NT2/D1 (cell line): ENCODE measurements around the gene SLC44A5.
"Not testable (repeated sequence)": the region's sequence is repeated elsewhere in the genome, so short reads cannot be mapped to it uniquely, and the experiment has no call there.

Experiments used
- DNase-seq: peaks from one replicate; pipeline ENCODE4 v3.0.0-alpha.2; 2011; ENCODE audit warnings: low read depth, low spot score
- H3K27me3 ChIP-seq: 2 replicates; pipeline ENCODE4 v1.6.0; 2011; ENCODE audit warnings: mild to moderate bottlenecking; ENCODE audit not compliant: insufficient read length, insufficient read depth
- H3K36me3 ChIP-seq: 2 replicates; pipeline ENCODE4 v1.6.1; 2011; ENCODE audit warnings: mild to moderate bottlenecking, low read length, mixed read lengths; ENCODE audit not compliant: insufficient read depth, insufficient read length
- H3K4me1 ChIP-seq: 2 replicates; pipeline ENCODE4 v1.5.1; 2011; ENCODE audit not compliant: insufficient read depth, insufficient read length
- H3K4me3 ChIP-seq: 2 replicates; pipeline ENCODE4 v1.5.1; 2011; ENCODE audit warnings: low read depth; ENCODE audit not compliant: insufficient read length
- H3K9ac ChIP-seq: 2 replicates; pipeline ENCODE4 v1.6.0; 2011; ENCODE audit warnings: low read depth; ENCODE audit not compliant: insufficient read length
- H3K9me3 ChIP-seq: 2 replicates; pipeline ENCODE4 v1.5.1; 2011; ENCODE audit warnings: mild to moderate bottlenecking, low read length; ENCODE audit not compliant: insufficient read depth
- SUZ12 ChIP-seq: IDR thresholded peaks from 2 replicates; pipeline ENCODE4 v1.6.1; 2011; ENCODE audit not compliant: insufficient read length, insufficient read depth; ENCODE audit errors: extremely low read depth
- YY1 ChIP-seq: IDR thresholded peaks from 2 replicates; pipeline ENCODE4 v1.6.1; 2011; ENCODE audit not compliant: insufficient read length, insufficient read depth
- ZNF274 ChIP-seq: IDR thresholded peaks from 2 replicates; pipeline ENCODE4 v1.6.1; 2011; ENCODE audit warnings: mild to moderate bottlenecking, low read depth, low read length

Gene SLC44A5

DNA sequence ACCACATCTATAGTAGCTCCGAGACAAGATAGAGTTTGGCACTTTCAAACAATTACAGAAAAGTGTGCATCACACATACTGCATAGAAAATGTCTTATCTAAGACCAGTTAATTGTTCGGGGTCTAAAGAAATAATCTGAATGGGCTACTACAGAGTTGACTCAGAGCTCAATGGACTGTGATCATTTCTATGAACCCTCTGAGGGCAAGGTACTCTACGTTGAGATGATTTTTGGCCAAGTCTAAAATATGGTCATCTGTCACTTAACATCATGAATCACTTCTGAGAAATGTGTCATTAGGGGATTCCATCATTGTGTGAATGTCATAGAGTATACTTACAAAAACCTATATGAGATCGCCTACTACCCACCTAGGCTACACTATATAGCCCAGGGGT is 123.5 kb downstream of the SLC44A5 start:
- H3K36me3 ChIP-seq, result no peaks in the 10 kb centered on the region
- H3K27me3 ChIP-seq, result no peaks in the 10 kb centered on the region
- TF ChIP-seq SUZ12 (no peak), ZNF274 (no peak), YY1 (no peak)
- peaks cover 15% of the 10 kb centered on the region for H3K9me3 ChIP-seq
- no peaks in the 10 kb centered on the region for H3K4me1 ChIP-seq
- H3K9ac ChIP-seq, result no peak overlapping the region
- H3K4me3 ChIP-seq, result no peak overlapping the region
- DNase-seq, result no peak

DNA sequence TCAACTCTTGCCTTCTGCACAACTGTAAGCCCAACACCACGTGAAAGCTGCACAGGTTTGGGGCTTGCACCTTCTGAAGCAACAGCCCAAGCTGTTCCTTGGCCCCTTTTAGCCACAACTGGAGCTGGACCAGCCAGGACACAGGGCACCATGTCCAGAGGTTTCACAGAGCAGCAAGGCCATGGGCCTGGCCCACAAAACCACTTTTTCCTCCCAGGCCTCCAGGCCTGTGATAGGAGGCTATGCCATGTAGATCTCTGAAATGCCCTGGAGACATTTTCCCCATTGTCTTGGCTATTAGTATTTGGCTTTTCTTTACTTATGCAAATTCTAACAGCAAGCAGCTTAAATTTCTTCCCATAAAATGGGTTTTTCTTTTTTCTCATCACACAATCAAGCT is 126.1 kb downstream of the SLC44A5 start:
- no peaks in the 10 kb centered on the region for H3K4me1 ChIP-seq
- TF ChIP-seq SUZ12 (no peak), ZNF274 (no peak), YY1 (no peak)

DNA sequence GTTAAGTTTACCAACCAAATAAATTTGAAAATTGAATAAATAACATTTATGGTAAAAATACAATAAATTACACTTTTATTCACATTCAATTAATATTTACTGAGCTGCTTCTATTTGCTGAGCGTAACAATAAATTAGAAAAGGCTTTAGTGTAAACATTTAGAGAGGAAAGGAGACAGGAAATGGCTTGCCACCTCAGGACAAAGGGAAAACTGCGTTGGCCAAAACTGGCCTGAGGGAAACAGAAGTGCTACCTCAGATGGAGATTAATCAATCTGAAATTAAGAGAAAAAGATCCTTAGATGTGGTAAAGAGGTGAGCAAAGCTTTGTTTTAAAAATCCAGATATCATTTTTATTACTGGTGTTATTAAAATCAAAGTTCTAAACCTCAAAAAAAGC is 128.0 kb downstream of the SLC44A5 start:
- no peak overlapping the region for H3K4me3 ChIP-seq
- no peak overlapping the region for H3K9ac ChIP-seq
- no peaks in the 10 kb centered on the region for H3K36me3 ChIP-seq
- no peak for DNase-seq
- peaks cover 15% of the 10 kb centered on the region for H3K9me3 ChIP-seq
- H3K4me1 ChIP-seq, result no peaks in the 10 kb centered on the region
- no peaks in the 10 kb centered on the region for H3K27me3 ChIP-seq
- TF ChIP-seq SUZ12, result no peak
- no peak for TF ChIP-seq ZNF274
- no peak for TF ChIP-seq YY1

More for the DNA sequence above, 126.1 kb downstream of the SLC44A5 start:
- H3K9ac ChIP-seq, result no peak overlapping the region
- no peak overlapping the region for H3K4me3 ChIP-seq
- no peak for DNase-seq
- no peaks in the 10 kb centered on the region for H3K27me3 ChIP-seq
- H3K9me3 ChIP-seq, result peaks cover 15% of the 10 kb centered on the region
- no peaks in the 10 kb centered on the region for H3K36me3 ChIP-seq

DNA sequence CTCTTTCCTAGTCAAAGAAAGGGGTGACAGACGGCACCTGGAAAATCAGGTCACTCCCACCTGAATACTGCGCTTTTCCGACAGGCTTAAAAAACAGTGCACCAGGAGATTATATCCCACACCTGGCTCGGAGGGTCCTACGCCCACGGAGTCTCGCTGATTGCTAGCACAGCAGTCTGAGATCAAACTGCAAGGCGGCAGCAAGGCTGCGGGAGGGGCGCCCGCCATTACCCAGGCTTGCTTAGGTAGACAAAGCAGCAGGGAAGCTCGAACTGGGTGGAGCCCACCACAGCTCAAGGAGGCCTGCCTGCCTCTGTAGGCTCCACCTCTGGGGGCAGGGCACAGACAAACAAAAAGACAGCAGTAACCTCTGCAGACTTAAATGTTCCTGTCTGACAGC is 134.4 kb downstream of the SLC44A5 start:
- H3K4me1 ChIP-seq, DNase-seq, H3K27me3 ChIP-seq, H3K36me3 ChIP-seq, H3K4me3 ChIP-seq, H3K9ac ChIP-seq, H3K9me3 ChIP-seq: not testable (repeated sequence)

DNA sequence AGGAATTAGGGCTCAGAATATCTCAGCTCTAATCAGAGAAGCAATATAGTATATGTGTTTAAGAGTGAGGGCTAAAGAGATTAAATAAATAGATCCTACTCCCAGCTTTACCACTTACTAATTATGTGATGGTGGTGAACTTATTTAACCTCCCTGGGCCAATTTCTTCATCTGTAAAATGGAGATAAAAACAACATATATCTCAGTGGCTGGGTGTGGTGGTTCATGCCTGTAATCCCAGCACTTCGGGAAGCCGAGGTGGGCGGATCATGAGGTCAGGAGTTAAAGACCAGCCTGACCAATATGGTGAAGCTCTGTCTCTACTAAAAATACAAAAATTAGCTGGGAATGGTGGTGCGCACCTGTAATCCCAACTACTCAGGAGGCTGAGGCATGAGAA is 135.2 kb downstream of the SLC44A5 start:
- no peak for TF ChIP-seq ZNF274
- TF ChIP-seq SUZ12, result no peak
- TF ChIP-seq YY1, result no peak
- H3K9ac ChIP-seq, result no peak overlapping the region
- peaks cover 6% of the 10 kb centered on the region; the same call in 1 of the 2 replicates for H3K9me3 ChIP-seq
- H3K36me3 ChIP-seq, result no peaks in the 10 kb centered on the region
- H3K4me3 ChIP-seq, result no peak overlapping the region
- no peak for DNase-seq
- H3K4me1 ChIP-seq, result no peaks in the 10 kb centered on the region
- no peaks in the 10 kb centered on the region for H3K27me3 ChIP-seq

DNA sequence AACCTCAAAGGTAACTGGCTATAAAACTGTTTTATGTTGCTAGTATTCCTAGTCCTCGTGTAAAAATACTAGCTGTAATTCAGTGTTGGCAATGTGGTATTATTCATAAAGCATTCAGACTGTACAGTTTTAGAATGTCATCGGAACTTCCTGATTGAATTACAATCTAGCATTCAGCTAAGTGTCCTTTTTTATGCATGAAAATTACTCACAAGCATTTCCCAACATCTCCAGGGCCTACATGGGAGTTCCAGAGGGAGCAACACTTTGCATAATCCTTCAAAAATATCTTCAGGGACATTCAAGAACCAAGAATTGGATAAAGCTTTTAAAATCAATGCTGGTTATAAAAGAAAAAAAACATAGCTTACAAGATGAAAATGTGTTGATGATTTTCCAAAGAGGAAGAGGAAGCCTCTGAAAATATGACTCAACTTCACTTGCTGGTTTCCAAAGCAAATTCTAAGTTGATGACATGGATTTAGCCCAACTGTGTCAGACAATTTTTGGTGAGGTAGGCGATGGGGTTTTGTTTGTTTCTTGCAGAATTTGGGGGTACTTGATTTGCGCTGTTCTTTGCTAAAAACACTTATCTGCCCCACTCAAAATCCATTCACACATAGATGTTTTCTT is 137.8 kb downstream of the SLC44A5 start:
- H3K4me3 ChIP-seq, result no peak overlapping the region
- H3K36me3 ChIP-seq, result no peaks in the 10 kb centered on the region
- H3K4me1 ChIP-seq, result no peaks in the 10 kb centered on the region
- no peaks in the 10 kb centered on the region for H3K27me3 ChIP-seq
- H3K9ac ChIP-seq, result no peak overlapping the region
- DNase-seq, result no peak
- peaks cover 6% of the 10 kb centered on the region; the same call in 1 of the 2 replicates for H3K9me3 ChIP-seq
- TF ChIP-seq YY1 (no peak), ZNF274 (no peak), SUZ12 (no peak)

DNA sequence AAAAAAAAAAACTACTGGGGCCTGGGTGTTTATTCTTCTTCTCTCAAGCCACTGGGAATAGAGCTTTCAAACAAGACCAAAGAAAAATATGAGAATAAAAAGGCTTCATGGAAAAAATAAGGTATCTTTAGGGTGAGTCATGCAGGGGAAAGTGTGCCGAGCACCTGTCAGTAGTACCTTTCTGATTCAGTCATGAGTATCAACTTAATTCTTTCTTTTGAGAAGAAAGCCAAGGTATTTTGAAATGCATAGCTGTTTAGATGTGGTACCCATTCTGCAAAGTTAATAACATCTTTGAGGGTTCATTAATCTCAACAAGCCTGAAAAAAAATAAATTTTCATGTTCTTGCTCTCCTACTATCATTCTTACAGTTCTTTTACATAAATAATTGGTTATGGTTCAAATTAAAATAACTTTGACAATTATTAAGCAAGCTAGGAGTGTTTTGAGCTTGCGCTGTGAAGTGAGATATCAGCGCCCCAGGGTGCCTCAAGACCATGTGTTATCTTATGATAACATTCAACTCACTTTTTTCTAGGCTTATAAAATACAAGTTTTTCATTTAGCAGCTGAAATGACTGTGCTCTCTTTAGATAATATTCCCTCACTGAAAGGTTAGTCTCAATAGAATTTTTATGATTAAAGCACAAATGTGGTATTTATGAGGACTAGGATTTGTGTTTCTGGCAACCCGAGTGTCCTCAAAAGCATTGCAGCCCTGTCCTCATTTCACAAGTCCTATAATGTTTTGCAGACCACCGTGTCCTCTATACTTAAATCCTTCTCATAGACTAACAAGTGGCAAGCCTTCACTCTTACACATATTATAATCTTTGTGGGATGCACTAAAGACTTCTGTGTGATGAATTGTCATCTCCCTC is 138.6 kb downstream of the SLC44A5 start:
- H3K4me3 ChIP-seq, result no peak overlapping the region
- H3K9me3 ChIP-seq, result peaks cover 6% of the 10 kb centered on the region; the same call in 1 of the 2 replicates
- H3K4me1 ChIP-seq, result no peaks in the 10 kb centered on the region
- H3K27me3 ChIP-seq, result no peaks in the 10 kb centered on the region
- no peak overlapping the region for H3K9ac ChIP-seq
- no peak for TF ChIP-seq ZNF274
- TF ChIP-seq SUZ12, result no peak
- no peak for TF ChIP-seq YY1
- no peak for DNase-seq
- H3K36me3 ChIP-seq, result no peaks in the 10 kb centered on the region
